Urinary bladder (tissue), 4 donors: Measurements from ENCODE around the gene GNB2. TPM values are rescaled to one million over a fixed set of nuclear protein-coding genes. Genes with fewer than 3 reads are reported as not detected.
A peak's percentile ranks its signal among the peaks of the same experiment; 100 is the strongest.
"Not testable (repeated sequence)": the region's sequence is repeated elsewhere in the genome, so short reads cannot be mapped to it uniquely, and the experiment has no call there.

Source experiments
- DNase-seq: peaks from one replicate; pipeline ENCODE4 v3.0.0-alpha.2; 2015; ENCODE audit errors: extremely low spot score
- H3K27ac ChIP-seq: one replicate; pipeline ENCODE4 v1.5.1; 2013; ENCODE audit warnings: low read depth, mild to moderate bottlenecking, moderate library complexity
- H3K36me3 ChIP-seq: one replicate; pipeline ENCODE4 v1.6.1; 2013; ENCODE audit warnings: mild to moderate bottlenecking, moderate library complexity; ENCODE audit not compliant: insufficient read depth
- H3K4me1 ChIP-seq: one replicate; pipeline ENCODE4 v1.6.1; 2013; ENCODE audit warnings: mild to moderate bottlenecking, moderate library complexity; ENCODE audit not compliant: insufficient read depth
- H3K4me3 ChIP-seq: one replicate; pipeline ENCODE4 v1.5.1; 2013; ENCODE audit warnings: low read depth, low read length
- WGBS: extraction: QIAGEN DNeasy Blood & Tissue Kit; methylation state at CpG from one replicate; pipeline ENCODE4 v1.1.7; 2013; 5-methylcytosine and 5-hydroxymethylcytosine counted together
- polyA plus RNA-seq: library from polyadenylated mRNA; stranded (reverse); fragments of 200-250 nt; gene quantifications from one replicate; pipeline ENCODE4 v1.2.3, GENCODE V29; 2013
- total RNA-seq: library from RNA; depleted of rRNA; stranded (reverse); fragments of >200 nt; gene quantifications from one replicate; pipeline ENCODE4 v1.2.3, GENCODE V29; 2014
- donor health status: healthy with polysubstance abuse.
- donor health status: healthy.

Gene GNB2
- total and polyA plus RNA-seq, 2 donors, result 51.2 to 279 TPM

GRCh38 chr7:100706672-100707311 lies 33.3 kb downstream of the GNB2 start:
- Histone ChIP-seq H3K4me1 (no peaks in the 10 kb centered on the region), H3K4me3 (peak overlapping the region; percentile 62), H3K36me3 (no peaks in the 10 kb centered on the region), H3K27ac (no peak overlapping the region)
- DNase-seq, result no peak
- 26% methylated on average over 34 of the region's 34 CpGs for WGBS

- no peaks in the 10 kb centered on the region for H3K4me1 ChIP-seq
- H3K27ac ChIP-seq, result no peak overlapping the region
- H3K4me3 ChIP-seq, result no peak overlapping the region
- WGBS, result 87% methylated on average over 6 of the region's 6 CpGs
- DNase-seq, result no peak
- H3K36me3 ChIP-seq, result no peaks in the 10 kb centered on the region
Measured at GRCh38 chr7:100708395-100708794, 34.9 kb downstream of the GNB2 start.

- no peaks in the 10 kb centered on the region for H3K4me1 ChIP-seq
- no peaks in the 10 kb centered on the region for H3K36me3 ChIP-seq
- no peak overlapping the region for H3K27ac ChIP-seq
- H3K4me3 ChIP-seq, result no peak overlapping the region
- DNase-seq, result no peak
- 95% methylated on average over 4 of the region's 4 CpGs for WGBS
Measured at GRCh38 chr7:100710452-100710851, 36.9 kb downstream of the GNB2 start.

- Histone ChIP-seq H3K4me1 (no peaks in the 10 kb centered on the region), H3K27ac (no peak overlapping the region), H3K4me3 (no peak overlapping the region), H3K36me3 (no peaks in the 10 kb centered on the region)
- no peak for DNase-seq
- WGBS, result 69% methylated on average over 11 of the region's 11 CpGs
Measured at GRCh38 chr7:100711369-100711768, 37.8 kb downstream of the GNB2 start.

- Histone ChIP-seq H3K27ac (no peak overlapping the region), H3K4me3 (no peak overlapping the region), H3K36me3 (no peaks in the 10 kb centered on the region), H3K4me1 (no peaks in the 10 kb centered on the region)
- 59% methylated on average over 8 of the region's 8 CpGs for WGBS
- DNase-seq, result no peak
Measured at GRCh38 chr7:100714725-100715124, 41.2 kb downstream of the GNB2 start.

GRCh38 chr7:100717073-100717472 lies 43.5 kb downstream of the GNB2 start:
- H3K27ac ChIP-seq, H3K36me3 ChIP-seq, H3K4me1 ChIP-seq, H3K4me3 ChIP-seq, DNase-seq: not testable (repeated sequence)
- 94% methylated on average over 2 of the region's 2 CpGs for WGBS

GRCh38 chr7:100719523-100720278 lies 46.2 kb downstream of the GNB2 start:
- no peak for DNase-seq
- Histone ChIP-seq H3K36me3 (no peaks in the 10 kb centered on the region), H3K4me3 (no peak overlapping the region), H3K4me1 (no peaks in the 10 kb centered on the region), H3K27ac (no peak overlapping the region)
- 47% methylated on average over 8 of the region's 8 CpGs for WGBS

- no peaks in the 10 kb centered on the region for H3K36me3 ChIP-seq
- peak within 1 kb of the TSS; percentile 25 for H3K4me3 ChIP-seq
- WGBS, result 2% methylated on average over 21 of the region's 21 CpGs
Measured at GRCh38 chr7:100720279-100720670, 46.7 kb downstream of the GNB2 start, which contains the start of gene EPO. Gene EPO, plus strand, starts transcription at chr7:100720468. Its CDS starts 513 bp downstream, at chr7:100720981.

GRCh38 chr7:100720671-100721504 lies 47.3 kb downstream of the GNB2 start:
- no peaks in the 10 kb centered on the region for H3K36me3 ChIP-seq
- no peaks in the 10 kb centered on the region for H3K4me1 ChIP-seq
- DNase-seq, result no peak
- WGBS, result 3% methylated on average over 56 of the region's 56 CpGs
- H3K27ac ChIP-seq, result no peak overlapping the region
- peak overlapping the region; percentile 25 for H3K4me3 ChIP-seq

More at GRCh38 chr7:100720279-100720670, 46.7 kb downstream of the GNB2 start, which contains the start of gene EPO:
- no peak for DNase-seq
- Histone ChIP-seq H3K27ac (no peak within 1 kb of the TSS), H3K4me1 (no peaks in the 10 kb centered on the region)

GRCh38 chr7:100721505-100721812 lies 47.9 kb downstream of the GNB2 start:
- Histone ChIP-seq H3K36me3 (no peaks in the 10 kb centered on the region), H3K27ac (no peak overlapping the region), H3K4me3 (no peak overlapping the region), H3K4me1 (no peaks in the 10 kb centered on the region)
- WGBS, result 78% methylated on average over 8 of the region's 8 CpGs
- no peak for DNase-seq

- 81% methylated on average over 17 of the region's 17 CpGs for WGBS
- Histone ChIP-seq H3K4me1 (peaks cover 1% of the 10 kb centered on the region), H3K4me3 (no peak overlapping the region), H3K27ac (no peak overlapping the region), H3K36me3 (no peaks in the 10 kb centered on the region)
- DNase-seq, result no peak
Measured at GRCh38 chr7:100722480-100723212, 49.1 kb downstream of the GNB2 start.

GRCh38 chr7:100723732-100724275 lies 50.3 kb downstream of the GNB2 start:
- 80% methylated on average over 16 of the region's 16 CpGs for WGBS
- Histone ChIP-seq H3K36me3 (no peaks in the 10 kb centered on the region), H3K4me3 (no peak overlapping the region), H3K27ac (no peak overlapping the region), H3K4me1 (peaks cover 2% of the 10 kb centered on the region)
- DNase-seq, result no peak

- WGBS, result 97% methylated on average over 2 of the region's 2 CpGs
- H3K4me3 ChIP-seq, H3K4me1 ChIP-seq, H3K27ac ChIP-seq, DNase-seq, H3K36me3 ChIP-seq: not testable (repeated sequence)
Measured at GRCh38 chr7:100724364-100724763, 50.8 kb downstream of the GNB2 start.
